GM18508 (cell line): Measurements from ENCODE around the gene ALG11.
"Not testable (repeated sequence)": the region's sequence is repeated elsewhere in the genome, so short reads cannot be mapped to it uniquely, and the experiment has no call there.

Experiments used
- ATAC-seq: cut with Tn5 transposase; IDR thresholded peaks from one replicate; pipeline ENCODE4 v1.9.1; 2021; ENCODE audit warnings: moderate number of reproducible peaks; ENCODE audit not compliant: insufficient read depth, unreplicated experiment

The ALG11 gene

DNA sequence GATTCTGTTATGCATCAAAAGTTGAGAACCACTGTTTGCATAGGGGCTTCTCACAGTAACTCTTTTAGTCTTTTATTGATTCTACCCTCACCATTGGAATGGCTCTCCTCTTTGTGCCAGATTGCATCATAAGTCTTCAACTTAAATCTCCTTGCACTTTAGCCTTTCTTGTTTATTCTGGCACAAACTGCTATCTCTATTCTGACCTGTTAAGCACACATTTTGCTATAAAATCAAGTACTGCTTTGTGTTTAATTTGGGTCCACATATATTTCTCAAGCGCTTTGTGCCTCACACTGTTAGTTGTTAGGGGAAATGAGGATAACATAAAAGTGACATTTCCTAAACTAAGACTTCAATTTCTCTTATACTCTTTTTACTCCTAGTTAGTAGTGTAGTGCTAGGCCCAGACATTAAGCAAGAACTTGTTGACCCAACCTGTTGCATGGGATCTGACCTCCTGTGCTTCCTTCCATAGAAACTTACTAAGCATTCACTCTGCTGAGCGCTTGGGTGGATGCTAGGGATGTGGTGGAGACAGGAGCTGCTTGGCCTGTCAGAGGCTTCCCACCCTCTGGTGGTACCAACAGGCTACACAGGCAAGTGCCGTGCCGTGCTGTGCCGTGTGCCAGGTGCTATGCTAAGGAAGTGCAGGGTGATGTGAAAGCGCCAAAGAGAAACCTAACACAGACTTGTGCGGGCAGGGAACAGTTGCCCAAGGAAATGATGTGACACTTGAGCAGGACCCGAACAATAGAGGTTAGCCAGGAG, 13.5 kb downstream of the ALG11 start:
- no peak for ATAC-seq

DNA sequence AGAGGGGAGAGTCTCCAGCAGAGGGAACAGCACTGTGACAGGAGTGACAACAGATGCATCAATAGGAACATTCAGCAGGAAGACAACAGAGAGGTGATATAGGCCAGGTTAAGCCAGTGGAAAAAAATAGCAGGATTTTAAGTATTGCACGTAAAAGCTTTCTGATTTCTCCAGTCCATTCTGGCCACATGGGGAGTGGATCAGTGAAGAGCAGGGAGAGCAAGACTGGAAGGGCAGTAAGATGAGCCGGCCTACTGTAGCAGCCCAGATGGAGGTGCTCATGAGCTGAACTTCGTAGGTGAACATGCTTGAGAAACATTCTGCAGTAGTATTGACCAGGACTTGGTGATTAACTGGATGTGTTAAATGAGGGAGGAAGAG, 14.0 kb downstream of the ALG11 start:
- ATAC-seq, result no peak

DNA sequence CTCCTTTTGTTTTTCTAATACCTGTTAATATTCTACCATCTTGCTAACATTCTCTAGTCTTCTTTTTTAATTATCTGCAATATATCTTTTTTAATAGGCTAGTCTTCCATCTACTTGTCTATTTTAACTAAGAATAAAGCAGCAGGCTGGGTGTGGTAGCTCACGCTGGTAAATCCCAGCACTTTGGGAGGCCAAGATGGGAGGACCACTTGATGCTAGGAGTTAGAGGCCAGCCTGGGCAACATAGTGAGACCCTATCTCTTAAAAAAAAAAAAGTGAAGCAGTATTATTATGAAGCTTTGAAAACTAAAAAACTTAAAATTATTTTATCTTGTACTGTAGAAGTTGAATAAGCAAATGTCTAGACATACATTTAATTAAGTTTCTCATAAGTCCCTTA, 15.6 kb downstream of the ALG11 start:
- ATAC-seq, result no peak

DNA sequence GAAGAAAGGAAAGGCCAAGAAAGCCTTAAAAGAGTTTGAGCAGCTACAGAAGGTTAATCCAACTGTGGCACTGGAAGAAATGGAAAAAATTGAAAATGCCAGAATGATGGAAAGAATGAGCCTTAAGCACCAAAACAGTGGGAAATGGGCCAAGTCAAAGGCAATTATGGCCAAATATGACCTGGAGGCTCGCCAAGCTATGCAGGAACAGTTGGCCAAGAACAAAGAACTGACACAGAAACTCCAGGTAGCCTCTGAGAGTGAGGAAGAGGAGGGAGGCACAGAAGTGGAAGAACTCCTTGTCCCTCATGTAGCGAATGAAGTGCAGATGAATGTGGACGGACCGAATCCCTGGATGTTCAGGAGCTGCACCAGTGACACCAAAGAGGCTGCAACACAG, 17.4 kb downstream of the ALG11 start:
- no peak for ATAC-seq

DNA sequence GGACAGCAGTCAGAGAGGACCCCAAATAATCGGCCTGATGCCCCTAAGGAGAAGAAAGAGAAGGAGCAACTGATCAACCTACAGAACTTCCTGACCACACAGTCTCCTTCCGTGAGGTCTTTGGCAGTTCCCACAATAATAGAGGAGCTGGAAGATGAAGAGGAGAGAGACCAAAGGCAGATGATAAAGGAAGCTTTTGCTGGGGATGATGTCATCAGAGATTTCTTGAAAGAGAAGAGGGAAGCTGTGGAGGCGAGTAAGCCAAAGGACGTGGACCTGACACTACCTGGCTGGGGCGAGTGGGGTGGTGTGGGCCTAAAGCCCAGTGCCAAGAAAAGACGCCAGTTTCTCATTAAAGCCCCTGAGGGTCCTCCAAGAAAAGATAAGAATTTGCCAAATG, 18.2 kb downstream of the ALG11 start:
- ATAC-seq, result not testable (repeated sequence)

DNA sequence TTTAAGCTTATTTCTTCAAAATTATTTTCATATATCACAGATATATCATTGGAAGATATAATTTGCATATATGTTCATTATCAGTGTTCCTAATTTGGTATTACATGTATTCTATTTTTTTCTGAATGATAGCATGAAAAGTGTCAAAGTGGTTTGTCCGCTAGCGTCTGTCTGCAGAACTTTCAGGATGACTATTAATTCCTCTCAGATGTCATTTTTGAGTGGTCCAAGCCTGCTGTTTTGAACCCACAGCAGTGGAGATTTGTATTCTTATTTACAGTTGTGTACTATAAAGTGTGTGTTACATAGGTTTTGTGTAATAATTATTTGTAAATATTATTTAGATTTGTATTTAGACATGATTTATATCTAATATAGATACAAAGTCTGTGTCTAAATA, 20.8 kb downstream of the ALG11 start:
- ATAC-seq, result no peak

DNA sequence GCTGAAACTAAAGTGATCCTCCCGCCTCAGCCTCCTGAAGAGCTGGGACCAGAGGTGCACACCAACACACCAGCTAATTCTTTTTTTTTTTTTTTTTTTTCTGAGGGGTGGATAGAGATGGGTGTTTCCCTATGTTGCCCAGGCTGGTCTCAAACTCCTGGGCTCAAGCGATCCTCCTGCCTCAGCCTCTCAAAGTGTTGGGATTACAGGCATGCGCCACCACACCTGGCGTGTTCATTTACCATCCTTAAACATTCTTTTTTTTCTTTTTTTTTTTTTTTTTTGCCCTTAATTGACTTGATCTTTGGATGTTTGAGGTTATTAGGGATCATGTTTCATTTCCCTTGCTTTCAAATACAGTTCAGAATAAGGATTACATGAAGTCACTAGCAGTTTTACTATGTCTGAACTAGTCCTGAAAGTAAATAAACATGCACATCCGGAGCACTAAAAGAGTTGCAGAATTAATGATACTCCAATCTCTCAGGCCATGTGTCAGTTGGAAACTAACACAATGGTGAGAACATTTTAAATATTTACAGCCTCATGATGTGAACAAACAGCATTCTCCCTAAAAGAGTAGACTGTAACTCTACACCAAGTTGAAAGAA, 22.5 kb downstream of the ALG11 start:
- no peak for ATAC-seq

DNA sequence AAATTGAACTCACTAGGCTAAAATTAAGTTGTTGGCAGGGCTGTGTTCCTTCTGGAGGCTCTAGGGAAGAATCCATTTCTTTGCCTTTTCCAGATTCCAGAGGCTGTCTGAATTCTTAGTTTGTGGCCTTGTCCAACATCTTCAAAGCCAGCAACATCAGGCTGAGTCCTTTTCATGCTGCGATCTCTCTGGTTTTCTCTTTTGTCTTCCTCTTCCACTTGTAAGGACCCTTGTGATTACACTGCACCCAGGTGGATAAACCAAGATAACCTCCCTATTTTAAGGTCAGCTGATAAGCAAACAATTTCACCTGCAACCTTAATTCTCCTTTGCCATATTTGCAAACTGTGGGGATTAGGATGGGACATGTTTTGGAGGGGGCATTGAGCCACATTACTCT, 23.8 kb downstream of the ALG11 start:
- no peak for ATAC-seq

DNA sequence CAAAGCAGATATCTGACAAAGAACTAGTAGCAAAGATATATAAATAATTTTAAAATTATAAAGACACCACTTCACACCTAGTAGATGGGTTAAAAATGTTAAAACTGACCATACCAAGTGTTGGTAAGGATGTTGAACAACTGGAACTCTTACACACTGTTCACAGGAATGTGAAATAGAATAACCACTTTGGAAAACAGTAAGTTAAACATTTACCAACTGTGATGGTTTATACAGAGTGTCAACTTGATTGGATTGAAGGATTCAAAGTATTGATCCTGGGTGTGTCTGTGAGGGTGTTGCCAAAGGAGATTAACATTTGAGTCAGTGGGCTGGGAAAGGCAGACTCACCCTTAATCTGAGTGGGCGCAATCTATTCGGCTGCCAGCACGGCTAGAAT, 31.5 kb downstream of the ALG11 start:
- ATAC-seq, result no peak

DNA sequence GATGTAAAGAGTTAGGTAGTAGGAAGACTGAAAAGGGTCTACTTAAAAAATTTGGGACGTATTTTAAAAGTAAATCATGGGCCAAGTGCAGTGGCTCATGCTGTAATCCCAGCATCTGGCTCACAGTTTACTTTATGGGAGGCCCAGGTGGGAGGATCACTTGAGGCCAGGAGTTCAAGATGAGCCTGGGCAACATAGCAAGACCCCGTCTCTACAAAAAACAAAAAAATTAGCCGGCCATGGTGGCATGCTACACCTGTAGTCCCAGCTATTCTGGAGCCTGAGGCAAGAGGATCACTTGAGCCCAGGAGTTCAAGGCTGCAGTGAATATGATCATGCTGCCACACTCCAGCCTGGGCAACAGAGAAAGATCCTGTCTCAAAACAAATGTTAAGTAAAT, 35.3 kb downstream of the ALG11 start:
- no peak for ATAC-seq

DNA sequence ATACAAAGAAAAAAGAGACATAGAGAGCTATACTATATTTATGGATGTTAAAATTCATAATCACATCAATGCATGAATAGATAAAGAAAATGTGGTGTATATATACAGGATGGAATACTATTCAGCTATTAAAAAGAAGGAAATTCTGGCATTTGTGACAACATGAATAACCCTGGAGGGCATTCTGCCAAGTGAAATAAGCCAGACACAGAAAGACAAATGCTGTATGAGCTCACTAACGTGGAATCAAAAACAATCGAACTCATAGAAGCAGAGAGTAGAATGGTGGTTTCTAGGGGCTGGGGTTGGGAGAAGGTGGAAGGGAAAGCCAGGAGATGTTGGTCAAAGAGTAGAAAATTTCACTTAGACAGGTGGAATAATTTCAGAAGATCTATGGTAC, 36.3 kb downstream of the ALG11 start:
- ATAC-seq, result no peak

DNA sequence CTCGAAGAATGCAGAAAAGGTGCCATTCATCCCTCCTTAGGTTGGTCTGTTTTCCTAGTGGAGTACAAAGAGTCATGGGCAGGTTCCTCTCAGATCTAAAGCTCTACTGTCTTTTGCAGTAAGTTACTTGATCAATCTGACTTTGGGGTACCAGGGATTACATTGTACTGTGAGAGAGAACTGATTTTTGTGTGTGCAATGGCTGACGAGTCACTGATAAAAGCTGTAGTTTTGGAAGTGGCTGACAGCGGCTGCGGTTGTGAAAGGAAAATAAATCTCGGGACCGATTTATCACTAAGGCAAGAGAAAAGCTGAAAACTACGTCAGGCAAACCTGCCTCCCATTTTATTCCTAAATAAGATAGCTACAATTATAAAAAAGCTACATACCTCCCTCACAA, 39.2 kb downstream of the ALG11 start:
- no peak for ATAC-seq

DNA sequence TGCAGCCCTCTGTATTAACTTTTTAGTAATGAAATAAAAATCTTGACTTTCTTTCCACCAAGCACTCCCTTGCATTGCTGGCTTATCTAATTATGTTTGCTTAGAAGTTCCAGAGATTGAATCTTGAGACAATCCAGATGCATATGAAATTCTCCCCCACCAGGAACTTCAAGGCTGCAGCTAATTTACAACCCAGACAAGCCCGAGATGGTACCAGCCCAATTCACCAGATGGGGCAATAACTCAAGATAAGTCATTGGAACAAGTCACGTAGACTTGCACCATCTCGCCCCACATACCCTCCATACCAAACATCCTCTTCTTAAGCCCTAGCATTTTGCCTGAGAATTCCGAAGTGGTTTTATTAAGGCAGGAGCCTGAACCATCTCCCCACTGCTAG, 41.3 kb downstream of the ALG11 start:
- no peak for ATAC-seq

DNA sequence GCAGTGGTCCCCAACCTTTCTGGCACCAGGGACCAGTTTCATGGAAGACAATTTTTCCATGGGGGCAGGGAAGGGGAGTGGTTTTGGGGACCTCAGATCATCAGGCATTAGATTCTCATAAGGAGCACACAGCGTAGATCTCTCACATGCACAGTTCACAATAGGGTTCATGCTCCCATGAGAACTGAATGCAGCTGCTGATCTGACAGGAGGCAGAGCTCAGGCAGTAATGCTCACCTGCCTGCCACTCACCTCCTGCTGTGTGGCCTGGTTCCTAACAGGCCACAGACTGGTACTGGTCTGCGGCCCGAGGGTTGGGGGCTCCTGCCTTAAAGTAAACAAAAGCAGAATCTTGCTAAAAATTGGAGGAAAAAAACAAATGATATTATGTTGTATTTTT, 48.9 kb downstream of the ALG11 start:
- not testable (repeated sequence) for ATAC-seq

DNA sequence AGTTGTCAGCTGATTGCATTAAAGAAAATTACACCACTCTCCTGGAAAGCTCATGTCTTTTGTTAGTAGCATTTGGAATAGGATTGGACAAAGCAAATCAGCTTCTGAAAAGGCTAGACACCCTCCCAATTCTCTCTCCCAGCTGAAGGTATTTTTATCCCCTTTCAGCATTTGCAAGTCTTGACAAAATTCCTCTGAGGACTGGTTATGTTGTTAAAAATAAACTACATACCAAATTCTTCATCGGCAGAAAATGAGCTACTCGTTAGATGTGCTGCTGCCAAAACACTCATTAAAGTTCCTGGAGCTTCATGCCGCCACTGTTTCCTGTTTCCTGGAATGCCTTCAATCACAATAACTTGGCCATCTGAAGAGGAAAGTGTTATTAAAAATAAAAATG, 49.4 kb downstream of the ALG11 start:
- ATAC-seq, result no peak

DNA sequence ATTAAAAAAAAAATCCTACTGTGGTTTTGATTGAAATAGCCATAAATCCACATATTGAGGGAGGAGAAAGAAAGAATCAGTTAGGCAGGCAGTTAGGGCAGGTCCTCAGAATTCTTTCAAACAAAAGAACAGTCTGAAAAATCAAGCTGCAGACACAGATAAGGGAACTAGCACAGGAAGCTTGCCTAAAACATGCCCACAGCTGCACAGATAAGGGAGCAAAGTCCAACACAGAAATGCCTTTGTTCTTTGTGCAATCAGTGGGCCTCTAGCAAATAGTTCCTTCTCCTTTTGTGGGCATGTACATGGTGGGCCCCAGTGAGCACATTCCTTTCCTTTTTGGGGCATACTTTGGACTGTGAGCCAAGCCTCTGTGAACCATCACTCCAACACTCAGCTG, 55.0 kb downstream of the ALG11 start:
- no peak for ATAC-seq

DNA sequence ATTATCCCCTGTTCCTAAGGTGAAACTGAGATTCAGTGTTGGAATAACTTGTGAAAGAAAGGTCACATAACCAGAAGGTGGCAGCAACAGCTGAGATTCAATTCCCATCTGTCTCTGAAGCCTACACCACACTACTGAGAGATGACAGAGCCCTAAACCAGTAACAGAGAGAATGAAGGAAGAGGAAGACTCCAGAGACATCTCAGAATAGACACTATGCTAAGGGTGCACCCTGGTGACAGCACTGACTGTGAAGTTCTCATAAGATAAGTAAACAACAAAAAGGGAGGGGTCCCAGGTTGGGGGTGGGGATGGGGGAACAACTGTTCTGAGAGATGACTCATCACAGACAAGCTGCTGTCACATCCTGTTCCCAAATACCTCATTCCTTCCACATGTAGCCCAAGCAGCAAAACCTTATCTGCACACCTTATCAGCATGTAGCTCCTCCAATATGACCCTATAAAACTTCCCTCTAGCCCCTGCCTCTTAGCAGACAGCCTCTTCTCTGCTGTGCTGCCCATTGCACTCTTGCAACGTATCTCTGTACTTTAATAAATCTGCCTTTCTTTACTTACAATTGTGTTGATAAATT, 58.8 kb downstream of the ALG11 start:
- no peak for ATAC-seq
